Neural progenitor cell (in vitro differentiated cells): ENCODE data around the gene CNTNAP4.

Source experiments
- CTCF ChIP-seq: fragments of 200-600 bp; sonication (generic); IDR thresholded peaks from 2 replicates; pipeline ENCODE4 v1.5.1; 2017; ENCODE audit warnings: antibody characterized with exemption, mild to moderate bottlenecking
- EZH2phosphoT487 ChIP-seq: fragments of 200-600 bp; sonication (generic); IDR thresholded peaks from 2 replicates; pipeline ENCODE4 v1.6.1; 2017; ENCODE audit warnings: antibody characterized with exemption

- no peak for TF ChIP-seq CTCF
- no peak for TF ChIP-seq EZH2phosphoT487
Measured at GRCh38 chr16:76474048-76474447, 196.8 kb downstream of the CNTNAP4 start.
